HG02678 (cell line): ENCODE data around the gene CDK19.

ENCODE experiments used
- ATAC-seq: cut with Tn5 transposase; IDR thresholded peaks from one replicate; pipeline ENCODE4 v1.9.1; 2021; ENCODE audit warnings: mild to moderate bottlenecking, moderate library complexity; ENCODE audit not compliant: unreplicated experiment

CDK19 gene

GRCh38 chr6:110665600-110665999 lies 149.7 kb downstream of the CDK19 start:
- no peak for ATAC-seq

- no peak for ATAC-seq
Observed at GRCh38 chr6:110664933-110665332, 150.3 kb downstream of the CDK19 start.

- no peak for ATAC-seq
Observed at GRCh38 chr6:110662490-110663211, 152.6 kb downstream of the CDK19 start.

DNA sequence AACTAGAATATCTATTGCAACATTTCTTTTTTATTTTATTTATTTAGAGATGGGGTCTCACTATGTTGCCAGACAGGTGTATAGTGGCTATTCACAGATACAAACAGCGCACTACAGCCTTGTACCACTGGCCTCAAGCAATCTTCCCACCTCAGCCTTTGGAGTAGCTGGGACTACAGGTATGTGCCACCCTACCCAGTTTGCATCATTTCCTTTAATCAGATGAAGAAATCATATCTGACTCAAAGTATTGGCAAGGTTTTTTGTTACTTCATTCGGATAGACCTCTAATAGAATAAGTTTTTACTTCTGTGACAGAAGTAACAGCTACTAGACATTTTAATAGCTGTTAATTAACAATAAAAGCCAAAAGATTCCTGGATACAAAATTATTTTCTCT lies 153.9 kb downstream of the CDK19 start:
- no peak for ATAC-seq

GRCh38 chr6:110660066-110660655 lies 155.1 kb downstream of the CDK19 start:
- no peak for ATAC-seq

DNA sequence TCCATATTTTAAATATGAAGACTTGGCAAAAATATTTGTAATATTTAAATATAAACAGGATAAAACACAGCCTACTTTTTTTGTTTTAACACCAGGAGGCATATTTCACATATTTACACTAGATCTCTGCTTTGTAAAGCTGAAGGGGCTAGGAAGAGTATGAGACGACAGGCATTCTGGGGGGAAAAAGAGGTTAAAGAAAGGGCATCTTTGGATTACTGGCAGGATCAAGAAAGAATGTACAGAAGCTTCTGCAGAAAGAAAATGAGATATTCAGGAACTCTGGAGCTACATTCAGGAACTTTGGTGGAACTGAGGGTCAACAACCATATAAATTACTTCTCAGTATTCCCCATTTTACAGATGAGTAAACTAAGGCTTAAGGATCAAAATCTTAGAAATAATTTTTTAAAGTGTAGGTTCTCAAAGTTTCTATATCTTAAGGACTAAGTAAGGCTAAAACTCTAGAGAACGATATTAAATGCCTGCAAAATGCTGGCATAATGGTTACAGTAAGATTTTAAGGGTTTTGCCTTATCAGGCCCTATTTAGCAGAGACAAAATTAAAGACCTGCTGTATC lies 156.5 kb downstream of the CDK19 start:
- no peak for ATAC-seq

- no peak for ATAC-seq
Observed at GRCh38 chr6:110656492-110656891, 158.8 kb downstream of the CDK19 start.

- no peak for ATAC-seq
Observed at GRCh38 chr6:110655821-110656220, 159.4 kb downstream of the CDK19 start.

DNA sequence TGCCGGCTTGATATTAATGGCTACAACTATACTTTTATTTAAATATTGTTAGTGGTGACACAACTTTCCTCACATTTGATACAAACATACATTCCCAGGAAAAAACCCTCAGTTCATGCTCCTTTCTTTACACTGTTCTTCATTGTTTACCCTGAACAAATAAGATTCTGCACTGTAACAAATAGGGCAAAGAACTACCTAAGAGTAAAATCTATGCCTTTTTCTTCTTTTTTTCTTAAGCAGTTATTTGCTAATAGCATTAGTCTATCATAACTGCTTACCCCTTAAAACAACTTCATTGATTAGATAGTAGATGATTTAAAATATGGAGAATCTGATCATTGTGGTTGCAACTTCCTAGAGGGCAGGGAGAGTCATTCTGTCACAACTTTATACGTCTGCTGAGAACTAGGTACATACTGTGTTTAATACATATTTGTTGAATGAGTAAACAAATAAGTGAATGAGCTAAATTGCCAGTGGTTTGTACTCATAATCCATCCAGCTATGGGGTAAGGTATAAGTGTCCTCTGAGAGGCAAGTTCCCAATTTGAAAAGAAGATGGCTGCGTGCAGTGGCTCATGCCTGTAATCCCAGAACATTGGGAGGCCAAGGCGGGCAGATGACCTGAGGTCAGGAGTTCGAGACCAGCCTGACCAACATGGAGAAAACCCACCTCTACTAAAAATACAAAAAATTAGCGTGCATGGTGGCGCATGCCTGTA lies 161.0 kb downstream of the CDK19 start:
- ATAC-seq: no peak

- ATAC-seq: no peak
Observed at GRCh38 chr6:110653381-110653780, 161.9 kb downstream of the CDK19 start.

DNA sequence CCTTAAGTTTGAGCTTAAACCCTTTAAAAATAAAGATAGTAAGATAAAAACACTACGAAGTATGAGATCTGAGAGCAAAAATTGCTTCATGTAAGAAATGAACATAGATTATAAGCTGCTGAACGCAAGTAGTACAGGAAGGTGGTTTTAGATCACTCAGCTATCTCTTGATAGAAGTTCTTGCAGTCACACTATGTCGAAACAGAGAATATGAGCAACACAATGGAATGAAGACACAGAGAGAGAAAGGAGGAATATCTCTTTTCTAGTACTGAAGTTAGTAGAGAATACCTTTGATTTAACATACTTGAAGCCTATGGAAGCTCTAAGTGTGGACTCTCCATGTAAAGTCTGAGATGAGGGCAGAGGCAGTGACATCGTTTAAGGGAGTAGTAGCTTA lies 162.7 kb downstream of the CDK19 start:
- ATAC-seq: no peak

DNA sequence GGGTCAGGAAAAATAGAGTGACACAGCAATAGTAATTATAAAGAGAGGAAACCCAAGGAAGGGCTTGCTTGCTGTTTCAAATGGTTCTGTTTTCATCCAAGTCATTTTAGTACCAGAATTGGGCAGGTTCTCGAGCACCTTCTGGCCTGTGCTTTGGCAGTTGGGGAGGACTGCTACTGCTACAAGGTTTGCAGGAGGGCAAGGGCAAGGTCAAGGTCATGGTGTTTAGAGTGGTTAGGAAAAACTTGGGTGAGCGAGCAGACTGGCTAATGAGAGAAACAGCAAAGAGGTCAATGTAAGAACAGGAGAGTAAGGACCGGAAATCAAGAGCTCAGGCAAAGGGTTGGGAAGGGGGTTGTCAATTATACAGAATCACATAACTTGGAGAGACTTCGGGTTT lies 164.5 kb downstream of the CDK19 start:
- no peak for ATAC-seq

- no peak for ATAC-seq
Observed at GRCh38 chr6:110649704-110650103, 165.6 kb downstream of the CDK19 start.

DNA sequence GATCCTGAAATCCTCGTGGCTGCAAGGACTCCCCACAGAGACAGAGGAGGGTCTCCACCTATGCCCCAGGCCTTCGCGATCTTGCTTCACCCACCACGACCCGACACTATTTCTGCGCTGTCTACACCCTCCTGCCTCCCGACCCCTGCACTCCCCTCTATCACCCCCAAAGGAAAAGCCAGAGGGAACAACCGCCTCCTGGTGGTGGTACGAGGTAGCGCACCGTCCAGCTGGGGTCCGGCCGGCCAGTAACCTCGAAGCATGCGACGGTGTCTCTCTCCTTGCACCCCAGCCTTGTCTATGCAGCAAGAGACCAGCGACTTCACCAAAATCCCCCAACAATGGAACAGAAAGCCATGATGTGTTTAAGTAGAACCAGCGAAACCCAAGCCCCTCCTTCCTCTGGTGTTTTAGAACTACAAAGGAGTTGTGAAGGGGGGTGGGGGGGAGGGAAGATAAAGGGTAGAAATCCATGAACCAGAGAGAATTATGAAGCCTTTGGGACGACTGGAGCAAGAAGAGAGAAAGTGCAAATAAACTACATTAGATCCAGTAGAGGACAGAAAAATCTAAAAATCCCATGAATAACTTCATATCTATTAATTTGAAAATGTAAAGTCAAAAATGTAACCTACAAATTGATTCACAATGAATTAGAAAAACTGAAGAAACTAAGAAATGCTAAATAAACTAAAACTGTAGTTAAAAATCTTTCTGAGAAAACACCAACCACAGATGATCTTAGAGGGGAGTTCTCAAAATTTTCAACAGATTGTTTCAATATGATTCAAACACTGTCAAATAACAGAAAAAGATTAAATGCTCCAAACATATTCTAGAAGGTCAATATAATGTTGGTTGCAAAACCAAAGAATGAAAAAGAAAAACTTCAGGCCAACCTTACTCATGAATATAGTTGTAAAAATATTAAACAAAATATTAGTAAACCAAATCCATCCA lies 168.0 kb downstream of the CDK19 start:
- no peak for ATAC-seq

- ATAC-seq: no peak
Observed at GRCh38 chr6:110646419-110646698, 168.9 kb downstream of the CDK19 start.

DNA sequence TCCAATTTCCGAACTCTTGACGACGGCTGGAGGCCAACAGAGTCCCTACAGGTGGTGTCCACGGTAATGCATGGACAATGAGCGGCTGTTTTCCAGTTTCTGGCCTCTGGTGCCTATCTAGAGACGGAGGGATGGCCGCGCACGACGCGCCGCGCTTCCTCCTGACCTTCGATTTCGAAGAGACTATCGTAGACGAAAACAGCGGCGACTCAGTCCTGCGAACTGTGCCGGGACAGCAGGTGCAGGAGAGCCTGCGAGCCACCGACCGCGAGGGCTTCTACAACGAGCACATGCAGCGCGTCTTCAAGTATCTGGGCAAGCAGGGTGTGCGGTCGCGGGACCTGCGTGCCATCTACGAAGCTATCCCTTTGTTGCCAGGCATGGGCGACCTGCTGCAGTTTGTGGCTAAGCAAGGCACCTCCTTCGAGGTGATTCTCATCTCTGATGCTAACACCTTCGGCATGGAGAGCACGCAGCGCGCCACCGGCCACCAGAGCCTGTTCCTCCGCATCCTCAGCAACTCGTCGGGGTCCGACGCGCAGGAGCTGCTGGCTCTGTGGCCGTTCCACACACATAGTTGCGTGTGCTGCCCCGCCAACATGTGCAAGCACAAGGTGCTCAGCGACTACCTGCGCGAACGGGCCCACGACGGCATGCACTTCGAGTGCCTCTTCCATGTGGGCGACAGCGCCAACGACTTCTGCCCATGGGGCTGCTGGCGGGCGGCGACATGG lies 169.4 kb downstream of the CDK19 start:
- ATAC-seq: no peak

DNA sequence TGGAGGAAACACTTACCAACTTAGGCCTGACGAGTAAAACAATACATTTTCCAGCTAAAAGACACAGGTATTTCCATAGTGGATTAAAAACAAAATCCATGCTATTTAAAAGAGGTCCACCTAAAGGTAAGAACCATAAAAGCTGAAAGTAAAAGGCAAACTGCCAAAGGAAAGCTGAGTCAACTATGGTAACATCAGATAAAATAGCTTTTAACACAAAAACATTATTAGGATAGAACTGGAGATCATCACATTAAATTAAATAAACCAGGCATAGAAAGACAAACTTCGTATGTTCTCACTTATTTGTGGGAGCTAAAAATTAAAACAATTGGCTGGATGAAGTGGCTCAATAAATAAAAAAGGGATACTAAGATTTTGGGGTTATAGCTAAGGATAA lies 172.1 kb downstream of the CDK19 start:
- ATAC-seq: no peak

DNA sequence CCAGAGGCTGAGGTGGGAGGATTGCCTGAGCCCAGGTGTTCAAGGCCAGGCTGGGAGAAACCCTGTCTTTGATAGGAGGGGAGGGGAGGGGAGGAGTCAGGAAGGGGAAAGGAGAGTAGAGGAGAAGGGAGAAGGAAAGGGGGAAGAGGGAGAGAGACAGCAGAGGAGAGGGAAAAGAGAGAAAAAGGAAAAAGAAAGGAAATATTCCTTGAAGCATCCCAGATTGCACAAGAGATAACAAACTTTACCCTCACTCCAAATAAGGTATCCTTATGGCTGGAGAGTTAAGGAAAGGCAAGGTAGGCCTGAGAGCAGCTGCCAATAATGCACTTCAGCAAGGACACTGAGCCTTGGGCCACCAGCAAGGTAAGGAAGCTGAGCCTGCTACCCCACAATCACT lies 172.6 kb downstream of the CDK19 start:
- no peak for ATAC-seq

- no peak for ATAC-seq
Observed at GRCh38 chr6:110636781-110637180, 178.5 kb downstream of the CDK19 start.

DNA sequence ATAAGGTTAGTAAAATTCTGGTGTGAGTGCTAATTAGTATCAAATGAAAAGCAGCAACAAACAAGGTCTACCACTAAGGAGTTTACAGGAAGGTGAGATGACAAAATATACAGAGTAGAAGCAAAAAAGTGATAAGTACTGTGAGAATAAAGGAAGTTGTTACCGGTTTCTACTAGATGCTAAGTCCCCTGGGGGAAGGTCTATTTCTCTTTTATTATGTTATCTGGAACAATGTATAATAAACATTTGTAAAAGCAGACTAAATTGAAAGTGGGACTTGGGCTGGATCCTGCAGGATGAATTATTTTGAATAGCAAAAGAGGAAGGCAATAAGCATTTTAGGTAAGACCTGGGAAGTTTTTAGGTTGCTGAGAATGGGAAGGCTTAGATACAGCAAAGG lies 180.2 kb downstream of the CDK19 start:
- ATAC-seq: no peak
